Bronchial epithelial cell (primary cell): Measurements from ENCODE around the gene MTG1. TPM values are rescaled to one million over a fixed set of nuclear protein-coding genes. Genes with fewer than 3 reads are reported as not detected.

Source experiments
- DNase-seq: peaks from one replicate; pipeline ENCODE4 v3.0.0-alpha.2; 2010; ENCODE audit warnings: low read depth
- FAIRE-seq: peaks from 2 replicates; lab custom pipeline; 2011; peaks lifted over from hg19 to GRCh38; lab: Jason Lieb, UNC
- H3K27me3 ChIP-seq: 2 replicates; pipeline ENCODE4 v1.5.1; 2011; ENCODE audit warnings: low read length; ENCODE audit not compliant: control insufficient read depth, insufficient read depth
- H3K36me3 ChIP-seq: 2 replicates; pipeline ENCODE4 v1.5.1; 2011; ENCODE audit warnings: low read length; ENCODE audit not compliant: control insufficient read depth, insufficient read depth
- H3K4me3 ChIP-seq: 2 replicates; pipeline ENCODE4 v1.5.1; 2011; ENCODE audit warnings: mild to moderate bottlenecking, low read depth, low read length, control low read depth
- total RNA-seq: library from RNA; depleted of rRNA; stranded (reverse); fragments of >200 nt; gene quantifications from 2 replicates; pipeline ENCODE4 v1.2.1, GENCODE V29; 2014
- TF ChIP-seq, protein P1 (sequence below): IDR thresholded peaks from 2 replicates; pipeline ENCODE4 v1.5.1; 2011; ENCODE audit warnings: mild to moderate bottlenecking, moderate library complexity, low read length, control low read depth, inconsistent platforms; ENCODE audit not compliant: insufficient read depth, severe bottlenecking

The MTG1 gene
- total RNA-seq, 1 donor from 2014 or later: 20.5 TPM

GRCh38 chr10:133461027-133461426 is 67.1 kb downstream of the MTG1 start:
- FAIRE-seq (peak; percentile 43), DNase-seq (no peak)
- TF ChIP-seq, protein P1, sequence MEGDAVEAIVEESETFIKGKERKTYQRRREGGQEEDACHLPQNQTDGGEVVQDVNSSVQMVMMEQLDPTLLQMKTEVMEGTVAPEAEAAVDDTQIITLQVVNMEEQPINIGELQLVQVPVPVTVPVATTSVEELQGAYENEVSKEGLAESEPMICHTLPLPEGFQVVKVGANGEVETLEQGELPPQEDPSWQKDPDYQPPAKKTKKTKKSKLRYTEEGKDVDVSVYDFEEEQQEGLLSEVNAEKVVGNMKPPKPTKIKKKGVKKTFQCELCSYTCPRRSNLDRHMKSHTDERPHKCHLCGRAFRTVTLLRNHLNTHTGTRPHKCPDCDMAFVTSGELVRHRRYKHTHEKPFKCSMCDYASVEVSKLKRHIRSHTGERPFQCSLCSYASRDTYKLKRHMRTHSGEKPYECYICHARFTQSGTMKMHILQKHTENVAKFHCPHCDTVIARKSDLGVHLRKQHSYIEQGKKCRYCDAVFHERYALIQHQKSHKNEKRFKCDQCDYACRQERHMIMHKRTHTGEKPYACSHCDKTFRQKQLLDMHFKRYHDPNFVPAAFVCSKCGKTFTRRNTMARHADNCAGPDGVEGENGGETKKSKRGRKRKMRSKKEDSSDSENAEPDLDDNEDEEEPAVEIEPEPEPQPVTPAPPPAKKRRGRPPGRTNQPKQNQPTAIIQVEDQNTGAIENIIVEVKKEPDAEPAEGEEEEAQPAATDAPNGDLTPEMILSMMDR: no peak
- Histone ChIP-seq H3K4me3 (no peak overlapping the region), H3K27me3 (no peaks in the 10 kb centered on the region), H3K36me3 (no peaks in the 10 kb centered on the region)

- no peak overlapping the region for H3K4me3 ChIP-seq
- DNase-seq: no peak
- H3K36me3 ChIP-seq: no peaks in the 10 kb centered on the region
- FAIRE-seq: no peak
- TF ChIP-seq, protein P1: no peak
- H3K27me3 ChIP-seq: no peaks in the 10 kb centered on the region
Observed at GRCh38 chr10:133461841-133462240, 67.9 kb downstream of the MTG1 start.

DNA sequence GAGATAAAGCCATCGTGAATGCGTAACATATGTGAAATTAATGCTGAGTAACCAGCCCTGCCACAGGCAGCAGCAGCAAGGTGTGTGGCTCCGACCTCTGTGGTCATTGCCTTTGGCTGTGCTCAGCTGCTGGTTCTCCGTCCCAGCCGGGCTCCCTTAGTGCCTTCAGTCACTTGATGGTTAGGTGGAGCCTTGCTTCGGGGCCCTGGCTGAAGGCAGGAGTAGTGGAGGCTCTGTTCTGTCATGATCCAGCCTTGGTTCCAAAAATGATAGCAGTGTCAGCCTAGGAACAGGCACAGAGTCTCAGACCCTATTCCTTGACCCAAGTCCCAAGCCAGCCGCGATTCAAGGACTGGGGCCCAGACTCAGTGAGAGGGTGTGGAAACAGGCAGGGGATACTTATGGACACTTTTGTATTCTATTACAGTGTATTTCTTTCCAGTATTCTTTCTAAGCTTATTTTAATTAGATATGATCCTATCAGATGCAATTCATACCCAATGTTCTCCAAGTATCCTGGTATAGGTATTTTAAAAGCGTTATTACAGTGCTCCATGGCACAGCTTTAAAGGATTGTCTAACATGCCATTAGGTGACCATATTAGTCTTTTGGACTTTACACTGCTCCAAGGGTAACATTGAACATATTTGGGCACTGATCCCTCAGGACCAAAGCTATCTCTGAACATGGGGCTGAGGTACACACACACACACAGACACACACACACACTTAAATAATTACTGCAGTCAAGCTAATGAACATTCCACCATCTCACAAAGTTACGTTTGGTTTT is 68.8 kb downstream of the MTG1 start:
- H3K27me3 ChIP-seq: no peaks in the 10 kb centered on the region
- DNase-seq: no peak

GRCh38 chr10:133464582-133465031 is 70.7 kb downstream of the MTG1 start:
- DNase-seq: no peak
- TF ChIP-seq, protein P1: no peak
- no peak for FAIRE-seq
- H3K27me3 ChIP-seq: no peaks in the 10 kb centered on the region
- H3K4me3 ChIP-seq: no peak overlapping the region
- H3K36me3 ChIP-seq: no peaks in the 10 kb centered on the region

More for the DNA sequence above, 68.8 kb downstream of the MTG1 start:
- Histone ChIP-seq H3K4me3 (no peak overlapping the region), H3K36me3 (no peaks in the 10 kb centered on the region)
- TF ChIP-seq, protein P1: no peak
- no peak for FAIRE-seq

GRCh38 chr10:133465191-133465949 is 71.4 kb downstream of the MTG1 start:
- no peak for FAIRE-seq
- peak; percentile 4 for DNase-seq
- TF ChIP-seq, protein P1: no peak
- Histone ChIP-seq H3K36me3 (no peaks in the 10 kb centered on the region), H3K27me3 (no peaks in the 10 kb centered on the region), H3K4me3 (no peak overlapping the region)
